ENCODE data around the gene RGS6.

GRCh38 chr14:72503696-72504368 is 571.6 kb downstream of the RGS6 start:
- TF ChIP-seq CTCF (IDR thresholded peaks at IDR 0.05; ENCODE audit: low read length) (no peak), EZH2 (IDR thresholded peaks at IDR 0.05; ENCODE audit: borderline replicate concordance, low read length) (no peak)

All from OCI-LY1 (cell line).